Astrocyte (in vitro differentiated cells and primary cell): Measurements from ENCODE around the gene HPF1. TPM values are rescaled to one million over a fixed set of nuclear protein-coding genes. Genes with fewer than 3 reads are reported as not detected.

ENCODE experiments used
- DNase-seq: peaks from one replicate; pipeline ENCODE4 v3.0.0-alpha.2; 2010; ENCODE audit warnings: low read depth
- FAIRE-seq: peaks from 2 replicates; lab custom pipeline; 2011; peaks lifted over from hg19 to GRCh38; lab: Jason Lieb, UNC
- H2AFZ ChIP-seq: 2 replicates; pipeline ENCODE4 v1.6.0; 2012; ENCODE audit warnings: low read depth, low read length, inconsistent platforms
- H3K27ac ChIP-seq: 2 replicates; pipeline ENCODE4 v1.5.1; 2011; ENCODE audit warnings: low read depth, low read length, inconsistent platforms
- H3K27me3 ChIP-seq: 2 replicates; pipeline ENCODE4 v1.6.0; 2011; ENCODE audit warnings: low read length, inconsistent platforms; ENCODE audit not compliant: insufficient read depth
- H3K36me3 ChIP-seq: 2 replicates; pipeline ENCODE4 v1.5.1; 2011; ENCODE audit warnings: low read length, inconsistent platforms; ENCODE audit not compliant: insufficient read depth
- H3K4me1 ChIP-seq: 2 replicates; pipeline ENCODE4 v1.5.1; 2011; ENCODE audit warnings: low read length, inconsistent platforms; ENCODE audit not compliant: insufficient read depth
- H3K4me2 ChIP-seq: 2 replicates; pipeline ENCODE4 v1.6.0; 2012; ENCODE audit warnings: low read length, inconsistent platforms
- H3K4me3 ChIP-seq: 2 replicates; pipeline ENCODE4 v1.5.1; 2011; ENCODE audit warnings: low read depth, mild to moderate bottlenecking, low read length, inconsistent platforms; ENCODE audit not compliant: insufficient read depth
- H3K79me2 ChIP-seq: 2 replicates; pipeline ENCODE4 v1.6.0; 2012; ENCODE audit warnings: mild to moderate bottlenecking, low read length, inconsistent platforms; ENCODE audit not compliant: insufficient read depth
- H3K9ac ChIP-seq: 2 replicates; pipeline ENCODE4 v1.6.0; 2012; ENCODE audit warnings: mild to moderate bottlenecking, low read length, inconsistent platforms
- H3K9me3 ChIP-seq: 2 replicates; pipeline ENCODE4 v1.5.1; 2012; ENCODE audit warnings: low read depth, mild to moderate bottlenecking, low read length, inconsistent platforms; ENCODE audit not compliant: insufficient read depth
- H4K20me1 ChIP-seq: 2 replicates; pipeline ENCODE4 v1.6.0; 2012; ENCODE audit warnings: low read length, inconsistent platforms; ENCODE audit not compliant: insufficient read depth
- H3K27ac Mint-ChIP-seq: one replicate; pipeline ENCODE4 v1.8.0; 2021; ENCODE audit warnings: mild to moderate bottlenecking, mixed read lengths; ENCODE audit not compliant: unreplicated experiment
- H3K27me3 Mint-ChIP-seq: one replicate; pipeline ENCODE4 v1.8.0; 2021; ENCODE audit warnings: low read depth, mixed read lengths; ENCODE audit not compliant: unreplicated experiment
- H3K36me3 Mint-ChIP-seq: one replicate; pipeline ENCODE4 v1.8.0; 2021; ENCODE audit warnings: low read depth, mixed read lengths; ENCODE audit not compliant: unreplicated experiment
- H3K4me1 Mint-ChIP-seq: one replicate; pipeline ENCODE4 v1.8.0; 2021; ENCODE audit warnings: low read depth, mixed read lengths; ENCODE audit not compliant: unreplicated experiment
- H3K4me3 Mint-ChIP-seq: one replicate; pipeline ENCODE4 v1.8.0; 2021; ENCODE audit warnings: mild to moderate bottlenecking, moderate library complexity, mixed read lengths; ENCODE audit not compliant: unreplicated experiment
- H3K9me3 Mint-ChIP-seq: one replicate; pipeline ENCODE4 v1.8.0; 2021; ENCODE audit warnings: mild to moderate bottlenecking, mixed read lengths; ENCODE audit not compliant: unreplicated experiment
- CTCF ChIP-seq: IDR thresholded peaks from 2 replicates; pipeline ENCODE4 v1.5.1; 2011; ENCODE audit warnings: low read depth, mild to moderate bottlenecking, inconsistent platforms, low read length, moderate library complexity; ENCODE audit not compliant: insufficient read depth
- EZH2 ChIP-seq: IDR thresholded peaks from 2 replicates; pipeline ENCODE4 v1.6.1; 2012; ENCODE audit warnings: mild to moderate bottlenecking, low read length, inconsistent platforms; ENCODE audit not compliant: insufficient read depth
- total RNA-seq: library from RNA; stranded (reverse); gene quantifications from 2 replicates; pipeline ENCODE4 v1.2.1, GENCODE V29; 2021

Gene HPF1
- total RNA-seq, 1 donor from 2014 or later = 19.7 TPM

- H3K4me3 ChIP-seq = no peak overlapping the region
- FAIRE-seq (no peak), DNase-seq (peak; percentile 68)
- peak overlapping the region; percentile 33 for H3K4me2 ChIP-seq
- peaks cover 8% of the 10 kb centered on the region for H3K4me1 Mint-ChIP-seq
- H3K27ac Mint-ChIP-seq = no peak overlapping the region
- H3K36me3 ChIP-seq = no peaks in the 10 kb centered on the region
- TF ChIP-seq EZH2 (no peak), CTCF (no peak)
- H3K27ac ChIP-seq = no peak overlapping the region
- H3K4me3 Mint-ChIP-seq = no peak overlapping the region
- no peaks in the 10 kb centered on the region for H3K9me3 Mint-ChIP-seq
- no peak overlapping the region for H2AFZ ChIP-seq
- no peaks in the 10 kb centered on the region for H3K36me3 Mint-ChIP-seq
- H3K9ac ChIP-seq = no peak overlapping the region
- peaks cover 4% of the 10 kb centered on the region for H3K4me1 ChIP-seq
- no peaks in the 10 kb centered on the region for H3K9me3 ChIP-seq
- no peaks in the 10 kb centered on the region for H4K20me1 ChIP-seq
- H3K27me3 ChIP-seq = peaks cover 3% of the 10 kb centered on the region
- no peaks in the 10 kb centered on the region for H3K79me2 ChIP-seq
- H3K27me3 Mint-ChIP-seq = peaks cover 6% of the 10 kb centered on the region
These were observed 37.8 kb upstream of the HPF1 start for GRCh38 chr4:169795585-169795984.

- DNase-seq = peak; percentile 50
- peak overlapping the region; percentile 79 for H3K4me2 ChIP-seq
- Mint-ChIP-seq H3K36me3 (no peaks in the 10 kb centered on the region), H3K4me3 (peak overlapping the region; percentile 11), H3K27ac (no peak overlapping the region), H3K4me1 (peaks cover 8% of the 10 kb centered on the region), H3K27me3 (peaks cover 44% of the 10 kb centered on the region), H3K9me3 (peaks cover 3% of the 10 kb centered on the region)
- peak overlapping the region; percentile 34 for H3K9ac ChIP-seq
- H3K27ac ChIP-seq = no peak overlapping the region
- H4K20me1 ChIP-seq = no peaks in the 10 kb centered on the region
- no peaks in the 10 kb centered on the region for H3K36me3 ChIP-seq
- H3K27me3 ChIP-seq = peaks cover 13% of the 10 kb centered on the region
- no peak for TF ChIP-seq EZH2
- TF ChIP-seq CTCF = peak; percentile 49
- peak overlapping the region; percentile 67 for H2AFZ ChIP-seq
- H3K9me3 ChIP-seq = no peaks in the 10 kb centered on the region
- FAIRE-seq = no peak
- peaks cover 4% of the 10 kb centered on the region for H3K4me1 ChIP-seq
- H3K4me3 ChIP-seq = peak overlapping the region; percentile 8
- no peaks in the 10 kb centered on the region for H3K79me2 ChIP-seq
These were observed 33.9 kb upstream of the HPF1 start for GRCh38 chr4:169791527-169792156.

- Mint-ChIP-seq H3K36me3 (no peaks in the 10 kb centered on the region), H3K9me3 (peaks cover 3% of the 10 kb centered on the region), H3K4me1 (peaks cover 5% of the 10 kb centered on the region), H3K27me3 (peaks cover 49% of the 10 kb centered on the region), H3K4me3 (no peak overlapping the region), H3K27ac (no peak overlapping the region)
- Histone ChIP-seq H3K27me3 (peaks cover 17% of the 10 kb centered on the region), H3K4me1 (peaks cover 4% of the 10 kb centered on the region), H3K27ac (no peak overlapping the region), H3K36me3 (no peaks in the 10 kb centered on the region), H3K4me3 (peak overlapping the region; percentile 8), H2AFZ (peak overlapping the region; percentile 67), H4K20me1 (no peaks in the 10 kb centered on the region), H3K9ac (no peak overlapping the region), H3K79me2 (no peaks in the 10 kb centered on the region), H3K9me3 (no peaks in the 10 kb centered on the region), H3K4me2 (peak overlapping the region; percentile 79)
- no peak for DNase-seq
- TF ChIP-seq EZH2 (no peak), CTCF (no peak)
- FAIRE-seq = no peak
These were observed 33.3 kb upstream of the HPF1 start for GRCh38 chr4:169791062-169791461.
